H9 (cell line): ENCODE data around the gene SPSB4. TPM values are rescaled to one million over a fixed set of nuclear protein-coding genes. Genes with fewer than 3 reads are reported as not detected.
"Not testable (repeated sequence)": the region's sequence is repeated elsewhere in the genome, so short reads cannot be mapped to it uniquely, and the experiment has no call there.

Experiments used
- DNase-seq: peaks from one replicate; pipeline ENCODE4 v3.0.0-alpha.2; 2017
- H2AFZ ChIP-seq: one replicate; pipeline ENCODE4 v1.6.1; 2013; ENCODE audit warnings: mild to moderate bottlenecking, low read length, control low read depth, moderate library complexity
- H2AK5ac ChIP-seq: 2 replicates; pipeline ENCODE4 v1.6.1; 2013; ENCODE audit warnings: low read length, control low read depth, mixed read lengths; ENCODE audit not compliant: insufficient read length
- H2BK120ac ChIP-seq: one replicate; pipeline ENCODE4 v1.6.1; 2013; ENCODE audit warnings: low read depth, mild to moderate bottlenecking, low read length, control low read depth, inconsistent platforms; ENCODE audit not compliant: poor library complexity, severe bottlenecking
- H2BK12ac ChIP-seq: 2 replicates; pipeline ENCODE4 v1.6.1; 2013; ENCODE audit warnings: low read length, control low read depth, mixed read lengths, low read depth; ENCODE audit not compliant: insufficient read length
- H2BK15ac ChIP-seq: 2 replicates; pipeline ENCODE4 v1.6.1; 2013; ENCODE audit warnings: low read depth, low read length, control low read depth
- H2BK20ac ChIP-seq: one replicate; pipeline ENCODE4 v1.6.1; 2013; ENCODE audit warnings: low read depth, mild to moderate bottlenecking, low read length, control low read depth, inconsistent platforms; ENCODE audit not compliant: poor library complexity, severe bottlenecking
- H2BK5ac ChIP-seq: 2 replicates; pipeline ENCODE4 v1.6.1; 2013; ENCODE audit warnings: low read length, control low read depth, mixed read lengths; ENCODE audit not compliant: insufficient read length
- H3K14ac ChIP-seq: 2 replicates; pipeline ENCODE4 v1.6.1; 2013; ENCODE audit warnings: low read length, control low read depth; ENCODE audit not compliant: insufficient read depth
- H3K18ac ChIP-seq: 2 replicates; pipeline ENCODE4 v1.6.1; 2013; ENCODE audit warnings: low read depth, mild to moderate bottlenecking, mixed read lengths, low read length, control low read depth; ENCODE audit not compliant: insufficient read length
- H3K23ac ChIP-seq: 2 replicates; pipeline ENCODE4 v1.6.1; 2013; ENCODE audit warnings: low read length, control low read depth, mixed read lengths, low read depth; ENCODE audit not compliant: insufficient read length
- H3K23me2 ChIP-seq: 2 replicates; pipeline ENCODE4 v1.6.1; 2013; ENCODE audit warnings: low read depth, mild to moderate bottlenecking, mixed read lengths, low read length, control low read depth; ENCODE audit not compliant: insufficient read length, poor library complexity, severe bottlenecking
- H3K27ac ChIP-seq: 2 replicates; pipeline ENCODE4 v1.5.1; 2013; ENCODE audit warnings: low read length, control low read depth, mixed read lengths, low read depth; ENCODE audit not compliant: insufficient read length
- H3K27me3 ChIP-seq: 2 replicates; pipeline ENCODE4 v1.6.1; 2013; ENCODE audit warnings: low read length, control low read depth, inconsistent platforms; ENCODE audit not compliant: insufficient read depth
- H3K4ac ChIP-seq: 2 replicates; pipeline ENCODE4 v1.6.1; 2013; ENCODE audit warnings: low read depth, mild to moderate bottlenecking, control low read depth, inconsistent platforms, low read length, moderate library complexity
- H3K4me1 ChIP-seq: 2 replicates; pipeline ENCODE4 v1.6.1; 2013; ENCODE audit warnings: low read length, control low read depth, inconsistent platforms; ENCODE audit not compliant: insufficient read depth
- H3K4me2 ChIP-seq: 2 replicates; pipeline ENCODE4 v1.6.1; 2013; ENCODE audit warnings: low read length, control low read depth, mixed read lengths; ENCODE audit not compliant: insufficient read length, insufficient read depth
- H3K56ac ChIP-seq: 2 replicates; pipeline ENCODE4 v1.6.1; 2013; ENCODE audit warnings: low read depth, mild to moderate bottlenecking, mixed read lengths, low read length, control low read depth; ENCODE audit not compliant: insufficient read length
- H3K79me1 ChIP-seq: 2 replicates; pipeline ENCODE4 v1.6.1; 2013; ENCODE audit warnings: low read depth, mild to moderate bottlenecking, moderate library complexity, low read length, control low read depth, inconsistent platforms; ENCODE audit not compliant: insufficient read depth, poor library complexity, severe bottlenecking
- H3K79me2 ChIP-seq: 2 replicates; pipeline ENCODE4 v1.6.1; 2013; ENCODE audit warnings: low read length, control low read depth, inconsistent platforms; ENCODE audit not compliant: insufficient read depth
- H3K9ac ChIP-seq: 2 replicates; pipeline ENCODE4 v1.6.1; 2013; ENCODE audit warnings: low read length, control low read depth, mixed read lengths; ENCODE audit not compliant: insufficient read length; ENCODE audit errors: extremely low read depth
- H3K9me3 ChIP-seq: one replicate; pipeline ENCODE4 v1.6.1; 2013; ENCODE audit warnings: low read depth, low read length, inconsistent platforms; ENCODE audit not compliant: control insufficient read depth
- H3T11ph ChIP-seq: one replicate; pipeline ENCODE4 v1.6.1; 2013; ENCODE audit warnings: mild to moderate bottlenecking, low read length, control low read depth, inconsistent platforms
- H4K20me1 ChIP-seq: one replicate; pipeline ENCODE4 v1.6.1; 2013; ENCODE audit not compliant: control insufficient read depth, insufficient read length, insufficient read depth
- H4K5ac ChIP-seq: 2 replicates; pipeline ENCODE4 v1.6.1; 2013; ENCODE audit warnings: low read depth, mild to moderate bottlenecking, mixed read lengths, low read length, control low read depth; ENCODE audit not compliant: insufficient read length
- H4K8ac ChIP-seq: replicated peaks from 2 replicates; pipeline ENCODE4 v1.6.1; 2013; ENCODE audit warnings: low read length, control low read depth, mixed read lengths, low read depth; ENCODE audit not compliant: insufficient read length
- H4K91ac ChIP-seq: 2 replicates; pipeline ENCODE4 v1.6.1; 2013; ENCODE audit warnings: low read depth, mild to moderate bottlenecking, moderate library complexity, mixed read lengths, low read length, control low read depth; ENCODE audit not compliant: insufficient read length
- H3K27ac Mint-ChIP-seq, 3 experiments: 2 replicates in 2 of 3; 3 replicates in 1 of 3; pipeline ENCODE4 v1.8.0; 2020 to 2021; ENCODE audit warnings: mixed read lengths in 3 of 3, mild to moderate bottlenecking in 1 of 3, moderate library complexity in 1 of 3
- H3K27me3 Mint-ChIP-seq: 2 replicates; pipeline ENCODE4 v1.8.0; 2021; ENCODE audit warnings: low read depth, mild to moderate bottlenecking, moderate library complexity, mixed read lengths
- H3K36me3 Mint-ChIP-seq, 3 experiments: 2 replicates in 2 of 3; 3 replicates in 1 of 3; pipeline ENCODE4 v1.8.0; 2020 to 2021; ENCODE audit warnings: low read depth in 3 of 3, mixed read lengths in 3 of 3; ENCODE audit not compliant: insufficient read depth in 1 of 3
- H3K4me1 Mint-ChIP-seq, 2 experiments: 2 replicates each; pipeline ENCODE4 v1.8.0; 2020; ENCODE audit warnings: mixed read lengths in 2 of 2
- H3K4me3 Mint-ChIP-seq, 2 experiments: 2 replicates in 1 of 2; 3 replicates in 1 of 2; pipeline ENCODE4 v1.8.0; 2020 to 2021; ENCODE audit warnings: mild to moderate bottlenecking in 2 of 2, mixed read lengths in 2 of 2, moderate library complexity in 1 of 2
- H3K9me3 Mint-ChIP-seq, 2 experiments: 2 replicates in 1 of 2; 3 replicates in 1 of 2; pipeline ENCODE4 v1.8.0; 2020; ENCODE audit warnings: mild to moderate bottlenecking in 2 of 2, mixed read lengths in 2 of 2, moderate library complexity in 1 of 2
- WGBS: extraction: QIAGEN DNeasy Blood & Tissue Kit; methylation state at CpG from one replicate; pipeline ENCODE4 v1.1.7; 2013; ENCODE audit warnings: missing lambda C conversion rate, low lambda C conversion rate, mixed read lengths; ENCODE audit not compliant: insufficient read length; ENCODE audit errors: extremely low coverage; 5-methylcytosine and 5-hydroxymethylcytosine counted together
- total RNA-seq: library from RNA; stranded (reverse); gene quantifications from 2 replicates; pipeline ENCODE4 v1.2.1, GENCODE V29; 2021
- TF ChIP-seq, protein P1 (sequence below): fragments of 200-600 bp; sonication (generic); conservative IDR thresholded peaks from 3 replicates; pipeline ENCODE4 v1.8.0; 2021; ENCODE audit warnings: antibody characterized with exemption, mild to moderate bottlenecking

The SPSB4 gene
- total RNA-seq, 1 experiment from 2014 or later = 6.2 TPM

DNA sequence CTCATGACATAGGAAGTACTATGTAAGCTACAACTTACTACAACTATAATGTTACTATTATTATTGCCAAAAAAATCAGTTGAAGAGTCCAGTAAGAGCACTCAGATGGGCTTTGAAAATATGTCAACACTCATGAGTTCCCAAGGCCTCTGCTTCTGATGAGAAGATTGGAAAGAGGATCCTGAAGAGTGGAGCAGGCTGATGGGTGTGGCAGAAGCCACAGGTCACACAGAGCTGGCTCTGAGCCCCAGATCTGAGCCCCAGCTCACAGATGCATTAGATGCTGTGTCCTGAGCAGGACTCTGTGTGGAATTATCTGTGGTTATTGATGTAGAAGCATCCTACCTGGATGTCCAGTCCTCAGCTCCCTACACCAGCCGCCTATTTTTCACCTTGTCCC lies 65.6 kb downstream of the SPSB4 start:
- no peak overlapping the region for H3K23ac ChIP-seq
- H3K4ac ChIP-seq = no peak overlapping the region
- no peak overlapping the region for H2AFZ ChIP-seq
- no CpG with 5 or more reads among the region's 1 CpG for WGBS
- no peaks in the 10 kb centered on the region for H3K27me3 ChIP-seq
- no peak overlapping the region for H4K8ac ChIP-seq
- H2BK120ac ChIP-seq = no peak overlapping the region
- H3K4me1 ChIP-seq = no peaks in the 10 kb centered on the region
- H2BK12ac ChIP-seq = no peak overlapping the region
- peaks cover 3 to 5% of the 10 kb centered on the region in 2 experiments; a peak in 4 of 5 replicates for H3K9me3 Mint-ChIP-seq
- peaks cover 1% of the 10 kb centered on the region; the same call in 1 of the 2 replicates for H3K27me3 Mint-ChIP-seq
- no peaks in the 10 kb centered on the region for H3K79me2 ChIP-seq
- H3K27ac Mint-ChIP-seq = no peak overlapping the region
- H3K9ac ChIP-seq = no peak overlapping the region
- H4K20me1 ChIP-seq = no peaks in the 10 kb centered on the region
- H3K14ac ChIP-seq = no peak overlapping the region
- peaks cover 0 to 4% (median 0%) of the 10 kb centered on the region in 3 experiments; a peak in 1 of 7 replicates for H3K36me3 Mint-ChIP-seq
- no peak overlapping the region for H2AK5ac ChIP-seq
- TF ChIP-seq, protein P1, sequence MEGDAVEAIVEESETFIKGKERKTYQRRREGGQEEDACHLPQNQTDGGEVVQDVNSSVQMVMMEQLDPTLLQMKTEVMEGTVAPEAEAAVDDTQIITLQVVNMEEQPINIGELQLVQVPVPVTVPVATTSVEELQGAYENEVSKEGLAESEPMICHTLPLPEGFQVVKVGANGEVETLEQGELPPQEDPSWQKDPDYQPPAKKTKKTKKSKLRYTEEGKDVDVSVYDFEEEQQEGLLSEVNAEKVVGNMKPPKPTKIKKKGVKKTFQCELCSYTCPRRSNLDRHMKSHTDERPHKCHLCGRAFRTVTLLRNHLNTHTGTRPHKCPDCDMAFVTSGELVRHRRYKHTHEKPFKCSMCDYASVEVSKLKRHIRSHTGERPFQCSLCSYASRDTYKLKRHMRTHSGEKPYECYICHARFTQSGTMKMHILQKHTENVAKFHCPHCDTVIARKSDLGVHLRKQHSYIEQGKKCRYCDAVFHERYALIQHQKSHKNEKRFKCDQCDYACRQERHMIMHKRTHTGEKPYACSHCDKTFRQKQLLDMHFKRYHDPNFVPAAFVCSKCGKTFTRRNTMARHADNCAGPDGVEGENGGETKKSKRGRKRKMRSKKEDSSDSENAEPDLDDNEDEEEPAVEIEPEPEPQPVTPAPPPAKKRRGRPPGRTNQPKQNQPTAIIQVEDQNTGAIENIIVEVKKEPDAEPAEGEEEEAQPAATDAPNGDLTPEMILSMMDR = no peak
- H3K27ac ChIP-seq = no peak overlapping the region
- H3K56ac ChIP-seq = no peak overlapping the region
- H3K79me1 ChIP-seq = no peaks in the 10 kb centered on the region
- no peak overlapping the region for H3K4me2 ChIP-seq
- H3K23me2 ChIP-seq = no peaks in the 10 kb centered on the region
- H3T11ph ChIP-seq = no peak overlapping the region
- no peak overlapping the region for H2BK15ac ChIP-seq
- no peaks in the 10 kb centered on the region for H3K9me3 ChIP-seq
- DNase-seq = no peak
- H4K5ac ChIP-seq = no peak overlapping the region
- no peaks in the 10 kb centered on the region for H3K4me1 Mint-ChIP-seq
- H3K4me3 Mint-ChIP-seq = no peak overlapping the region
- H4K91ac ChIP-seq = no peak overlapping the region
- H2BK20ac ChIP-seq = no peak overlapping the region
- no peak overlapping the region for H3K18ac ChIP-seq
- H2BK5ac ChIP-seq = no peak overlapping the region

DNA sequence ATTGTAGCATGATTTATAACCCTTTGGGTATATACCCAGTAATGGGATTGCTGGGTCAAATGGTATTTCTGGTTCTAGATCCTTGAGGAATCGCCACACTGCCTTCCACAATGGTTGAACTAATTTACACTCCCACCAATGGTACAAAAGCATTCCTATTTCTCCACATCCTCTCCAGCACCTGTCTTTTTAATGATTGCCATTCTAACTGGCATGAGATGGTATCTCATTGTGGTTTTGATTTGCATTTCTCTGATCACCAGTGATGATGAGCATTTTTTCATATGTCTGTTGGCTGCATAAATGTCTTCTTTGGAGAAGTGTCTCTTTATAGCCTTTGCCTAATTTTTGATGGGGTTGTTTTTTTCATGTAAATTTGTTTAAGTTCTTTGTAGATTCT lies 66.8 kb downstream of the SPSB4 start:
- H3K27me3 Mint-ChIP-seq, H4K8ac ChIP-seq, H4K91ac ChIP-seq, H3K9me3 Mint-ChIP-seq, DNase-seq, H3K4me2 ChIP-seq, H3K23ac ChIP-seq, H3K4me3 Mint-ChIP-seq, H2BK12ac ChIP-seq, H2BK20ac ChIP-seq, H4K20me1 ChIP-seq, H3T11ph ChIP-seq, H3K27ac ChIP-seq, H3K23me2 ChIP-seq, H3K4me1 ChIP-seq, H3K56ac ChIP-seq, H3K79me1 ChIP-seq, H2BK15ac ChIP-seq, H3K36me3 Mint-ChIP-seq, H3K27ac Mint-ChIP-seq, H3K4ac ChIP-seq, H2BK5ac ChIP-seq, H2BK120ac ChIP-seq, H3K14ac ChIP-seq, H2AFZ ChIP-seq, H3K27me3 ChIP-seq, H2AK5ac ChIP-seq, H3K9ac ChIP-seq, H4K5ac ChIP-seq, H3K18ac ChIP-seq, H3K9me3 ChIP-seq, H3K4me1 Mint-ChIP-seq, H3K79me2 ChIP-seq: not testable (repeated sequence)
- WGBS = no CpG with 5 or more reads among the region's 1 CpG
